Kidney epithelial cell (primary cell): ENCODE results near the gene B2M. TPM values are rescaled to one million over a fixed set of nuclear protein-coding genes. Genes with fewer than 3 reads are reported as not detected.

Experiments used
- DNase-seq: peaks from one replicate; pipeline ENCODE4 v3.0.0-alpha.2; 2010; ENCODE audit warnings: low read depth
- H3K27me3 ChIP-seq: 2 replicates; pipeline ENCODE4 v1.6.0; 2011; ENCODE audit warnings: low read length; ENCODE audit not compliant: control insufficient read depth, insufficient read depth
- H3K36me3 ChIP-seq: 2 replicates; pipeline ENCODE4 v1.5.1; 2011; ENCODE audit warnings: low read length; ENCODE audit not compliant: control insufficient read depth, insufficient read depth
- H3K4me3 ChIP-seq: 2 replicates; pipeline ENCODE4 v1.5.1; 2011; ENCODE audit warnings: low read depth, mild to moderate bottlenecking, control low read depth, low read length
- total RNA-seq: library from RNA; depleted of rRNA; stranded (reverse); fragments of >200 nt; gene quantifications from 2 replicates; pipeline ENCODE4 v1.2.3, GENCODE V29; 2015
- TF ChIP-seq, protein P1 (sequence below): IDR thresholded peaks from 2 replicates; pipeline ENCODE4 v1.5.1; 2011; ENCODE audit warnings: mild to moderate bottlenecking, moderate library complexity, low read length, control low read depth, inconsistent platforms; ENCODE audit not compliant: insufficient read depth, poor library complexity, severe bottlenecking

The B2M gene
- total RNA-seq, 1 donor from 2014 or later: 956 TPM

DNA sequence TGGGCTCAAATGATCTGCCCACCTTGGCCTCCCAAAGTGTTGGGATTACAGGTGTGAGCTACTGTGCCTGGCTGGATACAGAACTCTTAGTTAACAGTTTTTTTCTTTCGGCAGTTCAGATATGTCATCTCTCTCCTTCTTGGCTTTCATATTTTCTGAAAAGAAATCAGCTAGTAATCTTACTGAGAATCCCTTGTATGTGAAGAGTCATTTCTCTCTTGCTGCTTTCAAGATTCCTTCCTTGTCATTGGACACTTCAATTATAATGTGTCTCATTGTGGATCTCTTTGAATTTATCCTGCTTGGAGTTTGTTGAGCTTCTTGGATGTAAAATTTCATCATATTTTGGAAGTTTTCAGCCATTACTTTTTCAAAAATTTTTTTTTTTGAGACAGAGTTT is 42.0 kb downstream of the B2M start:
- Histone ChIP-seq H3K36me3 (no peaks in the 10 kb centered on the region), H3K27me3 (no peaks in the 10 kb centered on the region), H3K4me3 (no peak overlapping the region)
- TF ChIP-seq, protein P1, sequence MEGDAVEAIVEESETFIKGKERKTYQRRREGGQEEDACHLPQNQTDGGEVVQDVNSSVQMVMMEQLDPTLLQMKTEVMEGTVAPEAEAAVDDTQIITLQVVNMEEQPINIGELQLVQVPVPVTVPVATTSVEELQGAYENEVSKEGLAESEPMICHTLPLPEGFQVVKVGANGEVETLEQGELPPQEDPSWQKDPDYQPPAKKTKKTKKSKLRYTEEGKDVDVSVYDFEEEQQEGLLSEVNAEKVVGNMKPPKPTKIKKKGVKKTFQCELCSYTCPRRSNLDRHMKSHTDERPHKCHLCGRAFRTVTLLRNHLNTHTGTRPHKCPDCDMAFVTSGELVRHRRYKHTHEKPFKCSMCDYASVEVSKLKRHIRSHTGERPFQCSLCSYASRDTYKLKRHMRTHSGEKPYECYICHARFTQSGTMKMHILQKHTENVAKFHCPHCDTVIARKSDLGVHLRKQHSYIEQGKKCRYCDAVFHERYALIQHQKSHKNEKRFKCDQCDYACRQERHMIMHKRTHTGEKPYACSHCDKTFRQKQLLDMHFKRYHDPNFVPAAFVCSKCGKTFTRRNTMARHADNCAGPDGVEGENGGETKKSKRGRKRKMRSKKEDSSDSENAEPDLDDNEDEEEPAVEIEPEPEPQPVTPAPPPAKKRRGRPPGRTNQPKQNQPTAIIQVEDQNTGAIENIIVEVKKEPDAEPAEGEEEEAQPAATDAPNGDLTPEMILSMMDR: no peak
- no peak for DNase-seq

DNA sequence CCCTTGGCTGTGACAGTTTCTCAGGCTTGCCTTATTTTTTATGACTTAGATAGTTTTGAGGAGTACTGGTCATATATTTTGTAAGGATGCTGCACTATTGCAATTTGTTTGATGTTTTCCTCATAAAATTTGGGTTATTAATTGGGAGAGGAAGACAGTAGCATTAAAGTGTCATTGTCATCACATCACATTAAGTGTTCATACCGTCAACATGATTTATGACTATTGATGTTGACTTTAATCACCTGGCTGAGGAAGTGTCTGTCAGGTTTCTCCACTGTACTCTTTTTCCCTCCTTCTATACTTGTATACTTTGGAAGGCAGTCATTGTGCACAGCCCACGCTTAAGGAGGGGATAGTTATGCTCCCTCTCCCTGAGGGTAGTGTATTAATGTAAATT is 51.9 kb downstream of the B2M start:
- Histone ChIP-seq H3K27me3 (no peaks in the 10 kb centered on the region), H3K36me3 (no peaks in the 10 kb centered on the region), H3K4me3 (no peak overlapping the region)
- no peak for DNase-seq
- TF ChIP-seq, protein P1: no peak

DNA sequence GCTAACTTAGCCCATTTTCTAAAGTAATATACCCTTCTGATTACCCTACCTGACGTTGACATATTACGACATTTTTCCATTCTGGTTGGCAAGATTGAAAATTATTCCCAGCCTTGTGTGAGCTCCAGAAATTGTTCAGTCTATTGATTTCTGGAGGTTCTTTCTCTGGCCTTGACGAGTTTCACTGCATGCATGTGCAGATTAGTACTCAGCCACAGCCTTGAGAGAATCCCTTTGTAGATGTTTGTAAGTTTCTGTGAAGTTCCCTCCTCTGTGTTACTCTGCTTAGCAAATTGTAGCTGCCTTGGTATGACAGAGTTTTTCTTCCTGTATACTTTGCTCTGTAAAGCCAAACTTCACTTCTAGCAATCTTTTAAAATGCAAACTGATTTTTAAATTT is 52.5 kb downstream of the B2M start:
- no peak for DNase-seq
- Histone ChIP-seq H3K27me3 (no peaks in the 10 kb centered on the region), H3K4me3 (no peak overlapping the region), H3K36me3 (no peaks in the 10 kb centered on the region)
- TF ChIP-seq, protein P1: no peak

DNA sequence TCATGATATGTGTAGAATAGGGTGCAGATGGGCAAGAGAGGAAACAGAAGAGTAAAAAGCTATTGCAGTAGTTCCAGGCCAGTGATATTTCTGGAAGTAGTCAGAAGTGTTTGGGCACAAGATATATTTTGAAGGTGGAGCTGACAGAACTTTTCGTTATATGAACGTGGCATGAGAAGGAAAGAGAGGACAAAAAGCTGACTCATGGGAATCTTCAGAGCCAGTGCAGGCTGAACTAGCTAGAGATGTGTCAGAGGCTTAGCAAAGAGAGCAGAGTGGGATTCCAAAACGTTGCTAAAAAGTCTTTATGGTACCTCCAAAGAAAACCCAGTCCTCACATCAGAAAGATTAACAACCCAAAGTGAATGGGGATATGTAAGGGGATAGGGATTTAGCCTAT is 53.7 kb downstream of the B2M start:
- H3K4me3 ChIP-seq: no peak overlapping the region
- H3K27me3 ChIP-seq: no peaks in the 10 kb centered on the region
- H3K36me3 ChIP-seq: no peaks in the 10 kb centered on the region
- no peak for DNase-seq
- TF ChIP-seq, protein P1: no peak

Other genes with a start within 250 kb of the B2M start
- 47.7 and 52.3 TPM in 2 replicates for gene EIF3J, start 174.4 kb upstream of the B2M start, total RNA-seq
- 63.3 and 68.5 TPM in 2 replicates for gene SPG11, start 47.9 kb upstream of the B2M start, total RNA-seq
- 0.33 TPM in 1 of 2 replicates, not detected in the other for gene PATL2, start 194 bp upstream of the B2M start, total RNA-seq
- gene TRIM69, start 25.0 kb downstream of the B2M start, total RNA-seq: 9.6 and 12.3 TPM in 2 replicates
- not detected in 2 replicates for gene TERB2, start 245.2 kb downstream of the B2M start, total RNA-seq